GM18508 (cell line): ENCODE measurements around the gene QPCTL.
A peak's percentile ranks its signal among the peaks of the same experiment; 100 is the strongest.
"Not testable (repeated sequence)": the region's sequence is repeated elsewhere in the genome, so short reads cannot be mapped to it uniquely, and the experiment has no call there.

Experiments used
- ATAC-seq: cut with Tn5 transposase; IDR thresholded peaks from one replicate; pipeline ENCODE4 v1.9.1; 2021; ENCODE audit warnings: moderate number of reproducible peaks; ENCODE audit not compliant: insufficient read depth, unreplicated experiment

Gene QPCTL

DNA sequence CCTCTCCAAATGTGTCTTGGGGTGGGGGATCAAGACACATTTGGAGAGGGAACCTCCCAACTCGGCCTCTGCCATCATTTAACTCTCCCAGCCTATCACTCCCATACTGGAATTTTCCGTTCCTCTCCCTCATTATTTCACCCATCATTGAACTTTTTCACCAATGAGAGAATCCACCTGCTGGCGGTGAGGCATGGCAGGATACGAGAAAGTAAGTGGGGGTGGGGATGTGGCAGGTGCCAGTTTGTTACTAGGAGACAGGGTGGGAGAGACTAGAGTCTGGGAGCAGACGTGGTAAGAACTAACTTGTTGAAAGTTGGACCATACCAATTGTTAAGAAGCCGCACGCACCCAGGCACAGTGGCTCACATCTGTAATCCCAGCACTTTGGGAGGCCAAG is 17.5 kb upstream of the QPCTL start:
- ATAC-seq = no peak

GRCh38 chr19:45676851-45677263 is 15.6 kb upstream of the QPCTL start:
- no peak for ATAC-seq

- no peak for ATAC-seq
Observed at GRCh38 chr19:45677351-45678230, 14.9 kb upstream of the QPCTL start.

DNA sequence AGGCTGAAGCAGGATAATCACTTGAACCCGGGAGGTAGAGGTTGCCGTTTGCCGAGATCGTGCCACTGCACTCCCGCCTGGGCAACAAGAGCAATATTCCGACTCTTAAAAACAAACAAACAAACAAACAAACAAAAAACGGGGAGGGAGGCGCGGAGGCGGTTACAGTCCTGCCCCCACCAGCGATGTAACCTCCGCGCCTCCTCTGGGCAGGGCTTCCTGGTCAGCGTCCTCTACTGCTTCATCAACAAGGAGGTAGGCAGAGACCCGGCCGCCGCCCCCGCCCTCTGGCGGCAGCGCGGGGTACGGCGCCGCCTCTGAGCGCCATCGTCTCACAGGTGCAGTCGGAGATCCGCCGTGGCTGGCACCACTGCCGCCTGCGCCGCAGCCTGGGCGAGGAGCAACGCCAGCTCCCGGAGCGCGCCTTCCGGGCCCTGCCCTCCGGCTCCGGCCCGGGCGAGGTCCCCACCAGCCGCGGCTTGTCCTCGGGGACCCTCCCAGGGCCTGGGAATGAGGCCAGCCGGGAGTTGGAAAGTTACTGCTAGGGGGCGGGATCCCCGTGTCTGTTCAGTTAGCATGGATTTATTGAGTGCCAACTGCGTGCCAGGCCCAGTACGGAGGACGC is 11.0 kb upstream of the QPCTL start:
- ATAC-seq = no peak

GRCh38 chr19:45682117-45682516 is 10.3 kb upstream of the QPCTL start:
- no peak for ATAC-seq

- ATAC-seq = no peak
Observed at GRCh38 chr19:45682908-45683307, 9.6 kb upstream of the QPCTL start.

- not testable (repeated sequence) for ATAC-seq
Observed at GRCh38 chr19:45685045-45685444, 7.4 kb upstream of the QPCTL start.

- ATAC-seq = no peak
Observed at GRCh38 chr19:45687599-45687998, 4.9 kb upstream of the QPCTL start.

DNA sequence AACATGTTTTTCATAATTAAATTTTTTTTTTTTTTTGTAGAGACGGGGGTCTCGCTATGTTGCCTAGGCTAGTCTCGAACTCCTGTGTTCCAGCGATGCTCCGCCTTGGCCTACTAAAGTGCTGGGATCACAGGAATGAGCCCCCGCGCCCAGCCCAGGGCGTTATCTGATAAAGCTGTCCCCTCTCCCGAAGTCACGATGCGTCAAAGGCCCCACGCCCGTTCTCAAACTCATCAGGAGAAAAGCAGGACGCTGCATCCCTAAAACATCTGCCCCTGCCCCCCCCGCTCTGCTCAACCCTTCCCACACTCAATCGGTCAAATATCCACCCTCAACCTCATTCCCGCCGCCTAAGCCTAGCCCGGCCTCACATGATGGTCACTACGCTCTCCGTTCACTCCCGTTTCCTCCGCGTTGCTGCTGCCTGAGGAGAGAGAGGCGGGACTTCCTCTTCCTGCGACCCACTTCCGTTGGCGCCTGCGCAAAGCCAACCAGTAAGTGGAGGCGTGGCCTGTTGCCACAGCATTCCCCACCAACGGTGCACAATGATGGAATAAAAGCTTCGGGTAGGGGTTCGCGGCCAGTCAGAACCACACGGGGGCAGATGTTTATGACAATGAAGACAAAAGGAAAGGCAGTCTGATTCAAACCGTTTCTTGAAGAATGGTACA is 815 bp upstream of the QPCTL start, which contains the start of gene SNRPD2:
SNRPD2 (minus strand) TSS at position 438 of the 671 bp plus-strand sequence; CDS start at position 373, 65 bp downstream.
- ATAC-seq = peak; percentile 28

- no peak for ATAC-seq
Observed at GRCh38 chr19:45693106-45693788, 781 bp downstream of the QPCTL start.

DNA sequence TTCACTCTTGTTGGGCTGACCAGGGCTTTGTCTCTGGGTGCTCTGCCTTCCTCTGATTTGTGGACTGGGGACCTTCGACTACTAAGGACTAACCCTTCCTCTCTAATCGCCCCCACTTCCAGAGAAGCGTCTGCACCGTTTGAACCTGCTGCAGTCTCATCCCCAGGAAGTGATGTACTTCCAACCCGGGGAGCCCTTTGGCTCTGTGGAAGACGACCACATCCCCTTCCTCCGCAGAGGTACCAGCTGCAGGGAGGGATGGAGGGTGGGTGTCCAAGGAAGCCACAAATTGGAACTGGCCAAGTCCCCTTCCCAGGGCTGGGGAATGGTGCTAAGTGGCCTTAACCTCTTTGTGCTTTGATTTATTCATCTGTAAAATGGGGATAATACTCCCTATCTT is 9.2 kb downstream of the QPCTL start:
- no peak for ATAC-seq

- no peak for ATAC-seq
Observed at GRCh38 chr19:45705115-45705514, 12.6 kb downstream of the QPCTL start.

DNA sequence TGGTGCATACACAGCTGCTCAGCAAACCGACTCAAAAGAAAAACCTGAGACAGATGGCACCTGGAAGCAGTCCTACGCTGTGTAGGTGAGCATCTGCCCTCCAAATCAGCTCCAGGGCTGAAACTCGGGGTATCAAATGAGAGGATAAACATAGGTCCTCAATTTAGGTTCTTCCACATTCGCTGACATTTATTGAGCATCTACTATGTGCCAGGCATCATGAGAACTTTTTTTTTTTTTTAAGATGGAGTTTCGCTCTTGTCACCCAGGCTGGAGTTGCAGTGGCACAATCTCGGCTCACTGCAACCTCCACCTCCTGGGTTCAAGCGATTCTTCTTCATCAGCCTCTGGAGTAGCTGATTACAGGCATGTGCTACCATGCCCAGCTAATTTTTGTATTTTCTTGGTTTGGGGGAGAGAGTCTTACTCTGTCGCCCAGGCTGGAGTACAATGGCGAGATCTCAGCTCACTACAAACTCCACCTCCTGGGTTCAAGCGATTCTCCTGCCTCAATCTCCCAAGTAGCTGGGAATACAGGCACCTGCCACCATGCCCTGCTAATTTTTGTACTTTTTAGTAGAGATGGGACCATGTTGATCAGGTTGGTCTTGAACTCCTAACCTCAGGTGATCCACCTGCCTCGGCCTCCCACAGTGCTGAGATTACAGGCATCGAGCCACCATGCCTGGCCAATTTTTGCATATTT is 13.4 kb downstream of the QPCTL start:
- ATAC-seq = no peak

- ATAC-seq = no peak
Observed at GRCh38 chr19:45710356-45711130, 18.1 kb downstream of the QPCTL start.

- ATAC-seq = no peak
Observed at GRCh38 chr19:45711851-45712698, 19.6 kb downstream of the QPCTL start.

DNA sequence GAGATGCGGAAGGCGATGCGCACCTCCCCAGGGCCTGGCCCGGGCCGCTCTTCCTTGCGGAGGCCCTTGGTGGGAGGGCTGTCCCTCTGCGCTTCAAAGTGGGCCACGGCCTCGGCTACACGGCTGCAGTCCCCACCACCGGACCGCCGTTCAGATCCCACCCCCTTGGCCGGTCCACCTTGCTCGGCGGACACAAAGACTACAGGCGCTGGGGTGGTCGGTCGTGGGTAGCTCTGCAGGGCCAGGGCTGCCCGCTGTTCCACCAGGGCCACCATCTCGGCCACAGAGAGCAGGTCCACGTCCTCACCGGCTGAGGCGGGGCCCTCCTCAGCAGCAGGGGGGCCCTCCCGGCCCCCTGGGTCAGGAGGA is 20.2 kb downstream of the QPCTL start:
- no peak for ATAC-seq

DNA sequence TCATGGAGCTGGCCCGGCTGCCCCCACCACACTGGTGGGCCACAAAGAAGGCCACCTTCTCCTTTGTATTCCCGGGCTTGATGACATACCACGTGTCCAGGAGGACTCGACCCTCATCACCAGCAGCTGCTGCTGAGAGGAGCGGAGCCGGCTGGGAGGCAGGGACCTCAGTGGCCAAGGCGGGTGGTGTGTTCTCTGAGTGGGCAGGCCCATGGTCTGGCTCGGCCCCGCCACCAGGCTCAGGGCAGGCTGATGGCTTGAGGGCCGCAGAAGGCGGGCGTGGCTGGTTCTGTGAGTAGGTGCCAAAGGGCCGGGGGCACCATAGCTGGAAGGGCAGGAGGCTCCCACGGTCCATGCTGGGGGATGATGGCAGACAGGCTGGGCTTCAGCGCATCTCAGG is 20.7 kb downstream of the QPCTL start:
- no peak for ATAC-seq

DNA sequence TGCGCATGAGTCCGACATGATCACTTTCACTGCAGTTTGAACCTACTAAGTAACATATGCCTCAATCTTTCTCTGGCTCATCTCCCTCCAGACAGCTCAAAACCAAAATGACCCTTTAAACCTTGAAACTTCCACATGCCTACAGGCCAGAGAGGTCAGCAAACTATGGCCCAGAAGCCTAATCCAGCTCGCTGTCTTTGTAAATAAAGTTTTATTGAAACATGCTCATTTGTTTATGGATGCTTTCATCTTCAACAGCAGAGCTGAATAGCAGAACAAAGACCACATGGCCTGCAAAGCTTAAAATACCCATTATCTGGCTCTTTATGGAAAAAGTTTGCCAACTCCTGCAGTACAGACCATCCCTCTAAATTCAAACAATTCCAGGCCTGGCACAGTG is 22.7 kb downstream of the QPCTL start:
- ATAC-seq = no peak
